ENCODE results near the gene EIF4B. TPM values are rescaled to one million over a fixed set of nuclear protein-coding genes. Genes with fewer than 3 reads are reported as not detected.

Gene EIF4B
- total RNA-seq, 1 donor from 2014 or later, result 629 TPM

- peaks cover 39% of the 10 kb centered on the region for H3K4me1 Mint-ChIP-seq (ENCODE audit: unreplicated experiment)
Measured at GRCh38 chr12:53051058-53051880, 45.0 kb downstream of the EIF4B start.

DNA sequence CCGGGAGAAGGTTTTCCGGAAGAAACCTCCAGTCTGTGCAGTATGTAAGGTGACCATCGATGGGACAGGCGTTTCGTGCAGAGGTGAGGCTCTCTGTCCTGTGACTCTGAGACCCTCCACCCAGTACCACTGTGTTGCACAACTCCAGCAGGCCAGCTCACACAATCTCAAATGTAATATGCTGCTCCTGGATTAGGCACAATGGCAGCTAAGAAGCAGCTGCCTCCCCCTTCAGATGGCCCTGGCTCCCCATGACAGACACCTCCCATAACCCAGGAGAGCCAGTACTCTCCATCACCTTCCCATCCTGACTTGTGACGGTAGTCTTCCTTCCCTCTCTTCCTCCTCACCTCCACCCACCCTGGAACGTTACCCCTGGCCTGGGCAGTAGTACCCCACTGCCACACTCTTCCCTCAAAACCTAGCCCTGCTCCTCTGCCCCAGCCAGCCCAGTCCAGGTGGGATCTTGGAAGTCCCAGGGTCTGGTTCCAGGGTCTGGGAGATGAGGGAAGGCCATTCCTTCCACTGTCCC, 45.7 kb downstream of the EIF4B start:
- Mint-ChIP-seq H3K36me3 (ENCODE audit: low read depth, unreplicated experiment) (peaks cover 17% of the 10 kb centered on the region), H3K27me3 (ENCODE audit: unreplicated experiment) (peaks cover 12% of the 10 kb centered on the region), H3K4me1 (ENCODE audit: unreplicated experiment) (peaks cover 37% of the 10 kb centered on the region), H3K9me3 (ENCODE audit: unreplicated experiment) (no peaks in the 10 kb centered on the region), H3K4me3 (ENCODE audit: unreplicated experiment) (peak overlapping the region; percentile 62), H3K27ac (ENCODE audit: unreplicated experiment) (peak overlapping the region; percentile 64)
- DNase-seq (ENCODE audit: low spot score), result no peak
- TF ChIP-seq, protein P1, sequence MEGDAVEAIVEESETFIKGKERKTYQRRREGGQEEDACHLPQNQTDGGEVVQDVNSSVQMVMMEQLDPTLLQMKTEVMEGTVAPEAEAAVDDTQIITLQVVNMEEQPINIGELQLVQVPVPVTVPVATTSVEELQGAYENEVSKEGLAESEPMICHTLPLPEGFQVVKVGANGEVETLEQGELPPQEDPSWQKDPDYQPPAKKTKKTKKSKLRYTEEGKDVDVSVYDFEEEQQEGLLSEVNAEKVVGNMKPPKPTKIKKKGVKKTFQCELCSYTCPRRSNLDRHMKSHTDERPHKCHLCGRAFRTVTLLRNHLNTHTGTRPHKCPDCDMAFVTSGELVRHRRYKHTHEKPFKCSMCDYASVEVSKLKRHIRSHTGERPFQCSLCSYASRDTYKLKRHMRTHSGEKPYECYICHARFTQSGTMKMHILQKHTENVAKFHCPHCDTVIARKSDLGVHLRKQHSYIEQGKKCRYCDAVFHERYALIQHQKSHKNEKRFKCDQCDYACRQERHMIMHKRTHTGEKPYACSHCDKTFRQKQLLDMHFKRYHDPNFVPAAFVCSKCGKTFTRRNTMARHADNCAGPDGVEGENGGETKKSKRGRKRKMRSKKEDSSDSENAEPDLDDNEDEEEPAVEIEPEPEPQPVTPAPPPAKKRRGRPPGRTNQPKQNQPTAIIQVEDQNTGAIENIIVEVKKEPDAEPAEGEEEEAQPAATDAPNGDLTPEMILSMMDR (IDR thresholded peaks at IDR 0.05; ENCODE audit: unreplicated experiment), result no peak

More at GRCh38 chr12:53051058-53051880, 45.0 kb downstream of the EIF4B start:
- no peak for DNase-seq (ENCODE audit: low spot score)
- Mint-ChIP-seq H3K27ac (ENCODE audit: unreplicated experiment) (peak overlapping the region; percentile 42), H3K4me3 (ENCODE audit: unreplicated experiment) (peak overlapping the region; percentile 91), H3K36me3 (ENCODE audit: low read depth, unreplicated experiment) (peaks cover 11% of the 10 kb centered on the region), H3K27me3 (ENCODE audit: unreplicated experiment) (peaks cover 15% of the 10 kb centered on the region), H3K9me3 (ENCODE audit: unreplicated experiment) (no peaks in the 10 kb centered on the region)
- TF ChIP-seq, protein P1 (IDR thresholded peaks at IDR 0.05; ENCODE audit: unreplicated experiment), result no peak

GRCh38 chr12:53052419-53053217, 46.4 kb downstream of the EIF4B start:
- DNase-seq (ENCODE audit: low spot score), result no peak
- Mint-ChIP-seq H3K4me1 (ENCODE audit: unreplicated experiment) (peaks cover 39% of the 10 kb centered on the region), H3K36me3 (ENCODE audit: low read depth, unreplicated experiment) (peaks cover 23% of the 10 kb centered on the region), H3K27ac (ENCODE audit: unreplicated experiment) (no peak overlapping the region), H3K27me3 (ENCODE audit: unreplicated experiment) (peaks cover 15% of the 10 kb centered on the region), H3K4me3 (ENCODE audit: unreplicated experiment) (peak overlapping the region; percentile 62), H3K9me3 (ENCODE audit: unreplicated experiment) (no peaks in the 10 kb centered on the region)
- TF ChIP-seq, protein P1 (IDR thresholded peaks at IDR 0.05; ENCODE audit: unreplicated experiment), result no peak

DNA sequence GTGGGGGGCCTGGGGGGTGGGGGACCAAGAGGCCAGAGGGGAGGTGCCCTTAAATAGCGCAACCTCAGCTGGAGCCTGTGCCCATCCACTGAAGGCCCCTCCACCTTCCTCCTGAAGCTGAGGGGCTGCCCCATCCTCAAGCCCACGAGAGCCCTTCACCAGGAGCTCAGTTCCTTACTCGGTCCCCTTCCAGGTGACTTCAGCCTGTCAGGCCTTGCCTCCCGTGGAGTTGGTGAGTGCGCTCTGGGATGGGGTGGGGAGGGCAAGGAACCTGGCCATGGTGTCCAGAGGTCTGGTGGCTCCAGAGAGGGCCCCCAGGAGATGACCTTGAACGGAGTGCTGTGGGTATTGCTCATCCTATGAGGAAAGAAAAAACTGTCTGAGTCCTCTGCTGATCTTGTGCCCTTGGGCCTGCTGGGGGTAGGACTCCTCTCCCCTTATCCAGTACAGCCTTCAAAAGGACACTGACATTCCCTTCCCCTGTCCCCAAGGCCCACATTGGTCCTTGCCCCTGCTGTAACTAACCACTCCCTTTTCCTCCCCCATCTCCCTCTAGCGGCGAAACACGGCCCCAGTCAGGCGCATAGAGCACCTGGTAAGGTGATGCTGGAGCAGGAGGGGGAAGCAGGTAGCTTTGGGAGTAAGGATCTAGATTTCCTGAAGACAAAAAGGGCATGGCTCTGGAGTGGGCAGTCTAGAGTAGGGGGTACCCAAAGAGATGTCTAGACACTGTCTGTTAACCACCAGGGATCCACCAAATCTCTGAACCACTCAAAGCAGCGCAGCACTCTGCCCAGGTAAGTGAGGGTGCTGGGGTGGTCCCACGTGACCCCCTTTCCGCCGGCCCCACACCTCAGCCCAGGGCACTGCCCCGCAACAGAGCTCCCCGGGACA, 47.2 kb downstream of the EIF4B start:
- Mint-ChIP-seq H3K9me3 (ENCODE audit: unreplicated experiment) (no peaks in the 10 kb centered on the region), H3K4me3 (ENCODE audit: unreplicated experiment) (peak overlapping the region; percentile 90), H3K27ac (ENCODE audit: unreplicated experiment) (no peak overlapping the region), H3K4me1 (ENCODE audit: unreplicated experiment) (peaks cover 39% of the 10 kb centered on the region), H3K27me3 (ENCODE audit: unreplicated experiment) (peaks cover 18% of the 10 kb centered on the region), H3K36me3 (ENCODE audit: low read depth, unreplicated experiment) (peaks cover 30% of the 10 kb centered on the region)
- DNase-seq (ENCODE audit: low spot score), result peak; percentile 52
- TF ChIP-seq, protein P1 (IDR thresholded peaks at IDR 0.05; ENCODE audit: unreplicated experiment), result peak; percentile 61
